LNCaP clone FGC (cell line): ENCODE measurements around the gene MYO1C.

Experiments used
- DNase-seq: peaks from one replicate; pipeline ENCODE4 v3.0.0-alpha.2; 2011; ENCODE audit warnings: low read depth
- H3K4me3 ChIP-seq: 2 replicates; pipeline ENCODE4 v1.5.1; 2011; ENCODE audit warnings: mild to moderate bottlenecking, low read depth, low read length, control low read depth
- CTCF ChIP-seq: IDR thresholded peaks from 2 replicates; pipeline ENCODE4 v1.5.1; 2012; ENCODE audit warnings: mild to moderate bottlenecking; ENCODE audit not compliant: control insufficient read depth, insufficient read depth; ENCODE audit errors: extremely low read depth

The MYO1C gene

GRCh38 chr17:1490643-1491442 lies 1.6 kb downstream of the MYO1C start:
- H3K4me3 ChIP-seq: peak overlapping the region; percentile 88
- DNase-seq: no peak
- no peak for TF ChIP-seq CTCF

GRCh38 chr17:1488826-1489270 lies 3.6 kb downstream of the MYO1C start:
- no peak for DNase-seq
- H3K4me3 ChIP-seq: no peak overlapping the region
- TF ChIP-seq CTCF: no peak

- no peak for DNase-seq
- no peak overlapping the region for H3K4me3 ChIP-seq
These were observed 4.3 kb downstream of the MYO1C start for GRCh38 chr17:1487939-1488825.

GRCh38 chr17:1486802-1487695 lies 5.4 kb downstream of the MYO1C start:
- TF ChIP-seq CTCF: no peak
- no peak for DNase-seq
- no peak overlapping the region for H3K4me3 ChIP-seq

More at GRCh38 chr17:1487939-1488825, 4.3 kb downstream of the MYO1C start:
- TF ChIP-seq CTCF: no peak

GRCh38 chr17:1485423-1486376 lies 6.8 kb downstream of the MYO1C start:
- no peak for DNase-seq
- H3K4me3 ChIP-seq: peak overlapping the region; percentile 59
- no peak for TF ChIP-seq CTCF
